HG03521 (cell line): ENCODE data around the gene EML4.

Experiments used
- ATAC-seq: cut with Tn5 transposase; IDR thresholded peaks from one replicate; pipeline ENCODE4 v1.9.1; 2021; ENCODE audit warnings: mild to moderate bottlenecking, moderate library complexity; ENCODE audit not compliant: unreplicated experiment

Gene EML4

DNA sequence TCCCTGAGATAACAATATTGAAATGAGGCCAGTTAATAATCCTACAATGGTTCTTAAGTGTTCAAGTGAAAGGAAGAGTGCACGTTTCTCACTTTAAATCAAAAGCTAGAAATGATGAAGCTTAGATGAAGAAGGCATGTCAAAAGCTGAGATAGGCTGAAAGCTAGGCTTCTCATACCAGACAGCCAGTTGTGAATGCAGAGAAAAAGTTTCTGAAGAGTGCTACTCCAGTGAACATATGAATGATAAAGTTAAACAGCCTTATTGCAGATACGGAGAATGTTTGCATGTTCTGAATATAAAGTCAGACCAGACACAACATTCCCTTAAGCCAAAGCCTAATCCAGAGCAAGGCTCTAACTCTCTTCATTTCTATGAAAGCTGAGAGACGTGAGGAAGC, 51.4 kb downstream of the EML4 start:
- ATAC-seq, result no peak

DNA sequence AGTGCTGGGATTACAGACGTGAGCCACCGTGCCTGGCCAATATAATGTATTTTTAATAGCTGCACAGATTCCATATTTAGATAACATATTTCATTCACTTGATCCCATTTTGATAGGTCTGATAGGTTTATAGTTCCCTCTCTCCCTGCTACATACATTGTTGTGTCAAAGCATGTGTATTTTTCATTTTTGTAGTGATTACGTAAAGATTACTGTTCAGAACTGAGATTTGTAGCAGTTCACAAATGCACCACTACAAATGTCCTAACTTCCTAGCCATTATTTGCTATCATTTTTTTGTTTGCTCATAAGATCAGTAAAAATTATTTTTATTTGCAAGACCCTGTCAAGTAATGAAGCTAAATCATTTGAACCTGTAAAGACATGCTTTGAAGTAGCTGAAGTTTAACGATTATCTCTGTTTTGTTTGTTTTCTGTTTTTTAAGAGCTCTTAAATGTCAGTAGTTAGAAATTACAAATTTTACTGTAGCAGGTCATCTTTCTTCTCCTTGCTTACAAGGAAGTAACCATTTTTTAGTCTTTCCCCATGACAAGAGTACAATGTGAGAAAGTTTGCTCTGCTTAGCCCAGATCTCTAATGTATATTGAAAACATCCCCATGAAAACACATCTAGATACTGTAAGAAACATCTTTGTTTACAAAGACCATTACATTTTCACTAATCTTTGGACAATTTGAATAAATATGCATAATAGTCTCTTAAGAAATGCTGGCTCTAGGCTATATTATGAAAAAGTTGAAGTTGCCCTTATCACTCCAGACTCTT, 54.1 kb downstream of the EML4 start:
- no peak for ATAC-seq

DNA sequence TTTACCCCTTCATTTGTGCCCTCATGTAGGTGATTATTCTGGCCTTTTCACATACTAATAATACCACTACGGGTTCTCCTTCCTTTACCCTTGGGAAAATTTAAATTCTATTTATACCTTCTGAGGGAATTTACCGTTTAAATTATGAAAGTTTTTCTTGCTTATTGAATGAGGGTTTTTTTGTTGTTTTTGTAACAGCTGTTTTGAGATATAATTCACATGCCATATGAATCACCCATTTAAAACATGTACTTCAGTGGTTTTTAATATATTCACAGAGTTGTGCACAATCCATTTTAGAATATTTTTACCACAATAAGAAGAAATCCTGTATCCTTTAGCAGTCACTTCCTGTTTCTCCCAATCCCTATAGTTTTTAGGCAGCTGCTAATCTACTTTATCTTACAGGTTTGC, 54.7 kb downstream of the EML4 start:
- ATAC-seq, result no peak

DNA sequence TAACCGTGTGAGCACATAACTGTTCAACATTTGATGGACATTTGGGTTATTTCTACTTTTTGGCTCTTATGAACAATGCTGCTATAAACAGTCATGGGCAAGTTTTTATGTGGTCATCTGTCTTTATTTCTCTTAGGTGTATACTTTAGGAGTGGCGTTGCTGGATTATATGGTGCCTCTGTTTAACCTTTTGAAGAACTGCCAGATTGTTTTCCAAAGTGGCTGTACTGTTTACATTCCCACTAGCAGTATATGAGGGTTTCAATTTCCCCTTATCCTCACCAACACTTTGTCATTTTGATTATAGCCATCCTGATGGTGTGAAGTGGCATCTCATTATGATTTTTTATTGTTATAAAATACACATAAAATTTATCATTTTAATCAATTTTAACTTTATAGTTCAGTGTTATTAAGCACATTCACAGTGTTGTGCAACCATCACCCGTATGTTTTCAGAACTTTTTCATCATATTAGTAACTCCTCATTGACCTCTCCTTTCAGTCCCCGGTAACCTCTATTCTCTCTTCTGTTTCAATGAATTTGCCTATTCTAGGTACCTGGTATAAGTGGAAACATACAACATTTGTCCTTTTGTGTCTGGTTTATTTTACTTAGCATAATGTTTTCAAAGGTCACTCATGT, 55.4 kb downstream of the EML4 start:
- no peak for ATAC-seq

DNA sequence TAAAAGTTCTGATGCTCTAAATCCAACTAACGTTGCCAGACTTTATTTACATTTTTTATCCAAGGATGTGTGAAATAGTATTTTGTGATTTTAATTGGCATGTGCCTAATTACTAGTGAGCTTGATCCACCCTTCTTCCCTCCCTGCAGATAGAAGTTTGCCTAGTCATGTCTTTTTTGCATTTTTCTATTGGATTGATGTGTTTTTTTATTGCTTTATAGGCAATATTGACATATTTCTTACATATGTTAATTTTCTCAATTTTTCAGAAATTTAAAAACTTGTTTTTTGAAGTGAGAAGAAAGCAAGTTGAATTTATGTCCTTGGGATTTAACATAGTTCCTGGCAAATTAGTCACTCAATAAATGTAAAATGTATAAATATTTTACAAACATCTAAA, 56.4 kb downstream of the EML4 start:
- ATAC-seq, result no peak

DNA sequence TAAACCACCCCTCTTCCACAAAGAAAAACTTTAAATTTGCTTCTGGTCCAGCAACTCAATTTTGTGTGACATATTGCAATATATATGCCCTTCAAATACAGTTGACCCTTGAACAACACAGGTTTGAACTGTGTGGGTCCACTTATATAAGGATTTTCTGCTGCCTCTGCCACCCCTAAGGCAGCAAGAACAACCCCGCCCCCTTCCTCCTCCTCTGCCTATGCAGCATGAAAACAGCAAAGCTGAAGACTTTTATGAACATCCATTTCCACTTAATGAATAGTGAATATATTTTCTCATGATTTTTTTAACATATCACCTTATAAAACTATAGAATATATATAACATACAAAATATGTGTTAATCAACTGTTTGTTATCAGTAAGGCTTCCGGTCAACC, 58.3 kb downstream of the EML4 start:
- no peak for ATAC-seq

GRCh38 chr2:42228101-42228500, 58.9 kb downstream of the EML4 start:
- ATAC-seq, result no peak

- no peak for ATAC-seq
Observed at GRCh38 chr2:42229949-42230348, 60.8 kb downstream of the EML4 start.

DNA sequence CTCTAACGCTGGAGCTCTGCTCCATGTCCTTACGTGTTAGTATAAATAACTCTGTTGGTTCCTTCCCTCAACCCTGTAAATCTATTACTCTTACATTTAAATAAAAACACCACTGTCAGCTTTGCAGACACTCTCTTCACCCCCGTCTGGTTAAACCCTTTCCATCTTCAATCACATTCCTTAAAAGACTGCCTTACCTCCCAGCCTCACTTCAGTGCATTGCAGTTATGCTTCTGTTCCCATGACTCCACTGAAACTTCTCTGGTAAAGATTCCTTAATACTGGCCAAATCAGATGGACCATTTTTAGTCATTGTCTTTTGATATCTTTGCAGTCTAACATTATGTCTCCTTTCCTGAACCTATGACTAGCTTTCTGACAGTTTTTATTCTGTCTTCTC, 61.7 kb downstream of the EML4 start:
- no peak for ATAC-seq

DNA sequence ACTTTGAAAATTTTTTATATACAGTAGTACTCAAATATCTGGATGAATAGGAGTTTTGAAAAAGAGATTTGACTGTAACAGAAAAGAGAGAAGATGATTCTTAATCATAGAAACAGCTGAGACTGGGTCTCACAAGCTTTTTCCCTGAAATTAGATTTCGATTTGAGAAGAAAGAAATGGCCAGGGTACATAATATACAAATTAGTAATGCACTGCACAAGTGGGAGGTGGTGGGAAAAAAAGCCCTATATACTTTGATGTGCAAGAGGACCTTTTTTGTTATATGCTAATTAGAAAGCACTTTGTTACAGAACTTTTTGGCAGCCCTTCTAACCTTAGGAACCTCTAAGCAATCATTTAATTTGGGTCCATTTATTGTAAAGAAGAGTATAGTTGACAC, 62.9 kb downstream of the EML4 start:
- ATAC-seq, result no peak

- no peak for ATAC-seq
Observed at GRCh38 chr2:42233976-42234441, 64.9 kb downstream of the EML4 start.

GRCh38 chr2:42236911-42237310, 67.8 kb downstream of the EML4 start:
- no peak for ATAC-seq

DNA sequence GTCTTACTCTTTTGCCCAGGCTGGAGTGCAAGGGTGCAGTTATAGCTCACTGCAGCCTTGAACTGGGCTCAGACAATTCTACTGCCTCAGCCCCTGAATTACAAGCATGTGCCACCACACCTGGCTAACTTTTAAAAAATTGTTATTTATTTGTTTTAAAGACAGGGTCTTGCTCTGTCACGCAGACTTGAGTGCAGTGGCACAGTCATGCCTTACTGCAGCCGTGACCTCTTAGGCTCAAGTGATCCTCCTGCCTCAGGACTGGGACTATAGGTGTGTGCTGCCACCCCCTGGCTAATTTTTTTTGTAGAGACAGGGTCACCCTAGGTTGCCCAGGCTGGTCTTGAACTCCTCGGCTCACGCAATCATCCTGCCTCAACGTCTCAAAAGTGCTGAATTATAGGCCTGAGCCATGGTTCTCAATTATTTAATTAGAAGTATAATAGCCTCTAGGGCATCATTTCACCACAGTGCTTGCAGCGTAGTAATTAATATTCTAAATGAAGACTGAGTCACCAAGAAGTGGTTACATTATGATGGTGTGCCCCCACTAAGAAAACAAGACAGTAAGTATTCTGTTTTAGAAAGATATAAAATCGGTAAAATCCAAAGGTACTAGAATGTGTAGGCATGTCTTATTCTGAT, 69.6 kb downstream of the EML4 start:
- no peak for ATAC-seq

- ATAC-seq, result no peak
Observed at GRCh38 chr2:42239289-42239661, 70.1 kb downstream of the EML4 start.

DNA sequence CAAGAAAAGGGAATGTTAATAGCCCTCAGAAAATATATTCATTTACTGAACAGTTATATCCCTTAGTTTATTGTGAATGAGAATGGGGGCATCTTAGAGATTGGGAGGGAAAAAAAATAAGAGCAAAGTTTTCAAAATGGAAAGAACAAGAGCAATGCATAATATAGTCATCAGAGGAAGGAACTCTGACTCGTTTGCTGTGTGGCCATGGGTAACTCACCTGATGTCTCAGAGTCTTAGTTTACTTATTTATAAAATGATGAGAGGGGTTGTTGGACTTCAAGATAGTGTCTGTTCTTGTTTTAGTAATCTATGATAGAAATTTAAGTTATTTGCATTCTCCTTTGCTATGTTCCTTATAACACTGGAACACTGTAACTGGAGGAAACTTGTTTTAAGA, 70.7 kb downstream of the EML4 start:
- ATAC-seq, result no peak

GRCh38 chr2:42241517-42241916, 72.4 kb downstream of the EML4 start:
- ATAC-seq, result no peak

GRCh38 chr2:42243297-42243696, 74.1 kb downstream of the EML4 start:
- ATAC-seq, result no peak

DNA sequence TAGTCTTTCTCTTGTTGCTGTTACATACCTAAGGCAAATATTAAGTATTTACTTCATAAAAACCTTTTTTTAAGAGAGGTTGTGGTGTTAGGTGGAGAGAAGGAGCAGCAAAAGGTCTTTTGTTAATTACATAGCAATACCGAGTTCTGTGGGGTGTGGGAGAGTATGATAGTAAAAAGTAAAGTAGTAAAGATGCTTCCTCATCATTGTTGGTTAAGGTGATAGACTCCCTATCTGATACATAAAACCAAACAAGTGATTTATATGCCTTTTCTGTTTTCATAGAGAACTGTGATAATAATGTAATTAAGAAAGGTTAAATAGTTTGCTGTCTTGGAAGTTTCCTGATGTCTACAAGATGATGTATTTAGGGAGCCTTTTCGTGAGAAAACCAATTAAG, 75.4 kb downstream of the EML4 start:
- no peak for ATAC-seq

- no peak for ATAC-seq
Observed at GRCh38 chr2:42245396-42245795, 76.2 kb downstream of the EML4 start.

DNA sequence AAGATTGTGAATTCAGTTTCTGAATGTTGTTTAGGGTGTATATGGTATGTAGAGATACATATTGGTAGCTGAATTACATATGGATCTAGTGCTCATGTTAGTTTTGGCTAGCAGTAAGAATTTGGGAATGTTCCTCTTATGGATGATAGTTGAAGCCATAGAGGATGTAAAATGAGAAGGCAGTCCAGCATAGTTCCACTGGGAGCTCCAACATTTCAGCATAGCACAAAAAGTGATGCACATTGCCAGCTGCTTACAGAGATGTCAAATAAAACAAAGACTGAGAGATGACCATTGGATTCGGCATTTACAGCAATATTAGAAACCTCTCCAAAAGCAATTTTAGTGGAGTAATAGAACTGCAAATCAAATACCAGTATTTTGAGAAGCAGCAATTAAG, 77.4 kb downstream of the EML4 start:
- ATAC-seq, result no peak

- ATAC-seq, result no peak
Observed at GRCh38 chr2:42248846-42249245, 79.7 kb downstream of the EML4 start.

DNA sequence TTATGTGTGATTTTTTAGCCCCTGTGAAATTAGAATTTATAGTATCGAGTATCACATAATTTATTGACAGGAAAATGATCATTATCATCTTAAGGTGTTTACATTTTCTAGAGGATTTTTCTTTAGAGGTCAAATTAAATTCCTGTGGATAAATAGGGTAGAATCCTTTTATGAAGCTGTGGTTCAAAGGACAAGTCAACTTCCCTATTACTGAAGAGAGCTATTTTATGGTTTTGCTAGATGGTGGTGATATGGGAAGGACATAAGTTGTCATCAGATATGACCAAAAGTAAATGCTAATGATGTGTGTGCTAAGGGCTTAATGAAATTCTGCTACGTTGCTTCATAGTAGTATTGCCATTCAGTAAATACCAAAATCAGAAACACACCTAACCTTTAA, 80.1 kb downstream of the EML4 start:
- ATAC-seq, result no peak
